Sigmoid colon (tissue), 7 donors: ENCODE results near the gene ATF4. TPM values are rescaled to one million over a fixed set of nuclear protein-coding genes. Genes with fewer than 3 reads are reported as not detected.

Experiments used
- DNase-seq: peaks from one replicate; pipeline ENCODE4 v3.0.0-alpha.2; 2019
- H3K27ac ChIP-seq, 4 donors: fragments of 200-600 bp; sonication (generic); one replicate each; pipeline ENCODE4 v1.5.1; 2016 to 2019; ENCODE audit warnings: mild to moderate bottlenecking in 1 of 4
- H3K27me3 ChIP-seq, 3 donors: fragments of 200-600 bp; sonication (generic); one replicate each; pipeline ENCODE4 v1.5.1; 2019; ENCODE audit warnings: mild to moderate bottlenecking in 1 of 3
- H3K36me3 ChIP-seq, 4 donors: fragments of 200-600 bp; sonication (generic); one replicate each; pipeline ENCODE4 v1.5.1; 2016 to 2019
- H3K4me1 ChIP-seq, 4 donors: fragments of 200-600 bp; sonication (generic); one replicate each; pipeline ENCODE4 v1.5.1; 2017 to 2019
- H3K4me3 ChIP-seq, 4 donors: fragments of 200-600 bp; sonication (generic); one replicate each; pipeline ENCODE4 v1.5.1; 2017 to 2019; ENCODE audit warnings: mild to moderate bottlenecking in 2 of 4, moderate library complexity in 1 of 4
- H3K9me3 ChIP-seq, 4 donors: fragments of 200-600 bp in 3 of 4; sonication (generic) in 3 of 4; one replicate each; pipeline versions ENCODE4 v1.5.1 to v1.6.1; 2013 to 2019
- CTCF ChIP-seq, 4 experiments: fragments of 450-650 bp in 3 of 4; fragments of 200-600 bp in 1 of 4; IDR thresholded peaks; one replicate each; pipeline ENCODE4 v1.5.1; 2016 to 2019; ENCODE audit warnings: antibody characterized with exemption in 4 of 4, mild to moderate bottlenecking in 3 of 4, moderate library complexity in 2 of 4
- EP300 ChIP-seq, 4 donors: sonication (generic); formaldehyde crosslinking; IDR thresholded peaks; one replicate each; pipeline ENCODE4 v1.6.1; 2017; ENCODE audit warnings: antibody characterized with exemption in 4 of 4
- POLR2A ChIP-seq, 2 donors: fragments of 450-650 bp; IDR thresholded peaks; one replicate each; pipeline ENCODE4 v1.6.1; 2016; ENCODE audit warnings: antibody characterized with exemption in 2 of 2, mild to moderate bottlenecking in 2 of 2, moderate library complexity in 2 of 2
- POLR2AphosphoS5 ChIP-seq, 4 donors: sonication (generic); formaldehyde crosslinking; IDR thresholded peaks; one replicate each; pipeline ENCODE4 v1.6.1; 2017; ENCODE audit warnings: antibody characterized with exemption in 4 of 4
- WGBS, 2 donors: extraction: QIAGEN DNeasy Blood & Tissue Kit; methylation state at CpG; one replicate each; pipeline ENCODE4 v1.1.7; 2013; 5-methylcytosine and 5-hydroxymethylcytosine counted together
- intact Hi-C: fragments of 100-400 bp; cut with DNase I; formaldehyde crosslinking; loops from one replicate; pipeline ENCODE4 v1.15.1; 2023
- polyA plus RNA-seq, 3 donors: library from polyadenylated mRNA; stranded (reverse); fragments of 200-250 nt; gene quantifications; one replicate each; pipeline ENCODE4 v1.2.3, GENCODE V29; 2013
- total RNA-seq, 4 donors: library from RNA; depleted of rRNA; stranded (reverse); fragments of >200 nt; gene quantifications; one replicate each; pipeline ENCODE4 v1.1.0, GENCODE V29; 2016
- donor health status: healthy with polysubstance abuse.
- donor health status: Bipolar disorder and iron deficiency.
- donor health status: healthy.

Gene ATF4
- total and polyA plus RNA-seq, 7 donors, result 423 to 651 (median 483) TPM

- intact Hi-C loops, result loop anchor here (5.0 kb wide), 2 partner anchors 172 to 652 kb away; partner anchors contain the start of gene CBX6
- Histone ChIP-seq H3K9me3 (no peaks in the 10 kb centered on the region), H3K27ac (peak overlapping the region; percentile 99 to 100 (median 99)), H3K27me3 (no peaks in the 10 kb centered on the region), H3K4me3 (peak overlapping the region in 3 of 4 donors; percentile 80 to 99 (median 93)), H3K36me3 (peaks cover 19 to 42% (median 31%) of the 10 kb centered on the region in 4 donors), H3K4me1 (peaks cover 2 to 73% (median 66%) of the 10 kb centered on the region in 4 donors)
- DNase-seq, result no peak
- 57 to 78% methylated on average over 13 of the region's 13 CpGs for WGBS, 2 donors
- TF ChIP-seq EP300 (IDR thresholded peaks at IDR 0.05), result no peak
- TF ChIP-seq POLR2AphosphoS5 (IDR thresholded peaks at IDR 0.05), result peak in 1 of 4 donors; percentile 10
- no peak for TF ChIP-seq POLR2A (IDR thresholded peaks at IDR 0.05)
Measured at GRCh38 chr22:39524089-39524752, 3.9 kb downstream of the ATF4 start.

GRCh38 chr22:39524753-39525657 is 4.6 kb downstream of the ATF4 start:
- Histone ChIP-seq H3K9me3 (no peaks in the 10 kb centered on the region), H3K36me3 (peaks cover 27 to 50% (median 33%) of the 10 kb centered on the region in 4 donors), H3K27me3 (no peaks in the 10 kb centered on the region), H3K4me1 (peaks cover 3 to 80% (median 72%) of the 10 kb centered on the region in 4 donors), H3K27ac (peak overlapping the region; percentile 99 to 100 (median 99)), H3K4me3 (peak overlapping the region in 1 of 4 donors; percentile 93)
- DNase-seq, result no peak
- intact Hi-C loops, result loop anchor here (5.0 kb wide), 4 partner anchors 128 to 653 kb away; partner anchors contain the start of genes CBX6, RPL3 and TAB1
- 80 to 86% methylated on average over 10 of the region's 10 CpGs for WGBS, 2 donors
- TF ChIP-seq CTCF (IDR thresholded peaks at IDR 0.05), result no peak
- no peak for TF ChIP-seq EP300 (IDR thresholded peaks at IDR 0.05)
- no peak for TF ChIP-seq POLR2A (IDR thresholded peaks at IDR 0.05)
- no peak for TF ChIP-seq POLR2AphosphoS5 (IDR thresholded peaks at IDR 0.05)

- no peak for DNase-seq
- WGBS, 2 donors, result 87 to 89% methylated on average over 4 of the region's 4 CpGs
- H3K4me1 ChIP-seq, result peaks cover 3 to 87% (median 78%) of the 10 kb centered on the region in 4 donors
- peak overlapping the region; percentile 99 to 100 (median 99) for H3K27ac ChIP-seq
- no peak overlapping the region for H3K4me3 ChIP-seq
- H3K27me3 ChIP-seq, result no peaks in the 10 kb centered on the region
- intact Hi-C loops, result loop anchor here (5.0 kb wide), 2 partner anchors 128 to 208 kb away; partner anchors contain the start of genes RPL3 and TAB1
- no peaks in the 10 kb centered on the region for H3K9me3 ChIP-seq
- no peak for TF ChIP-seq CTCF (IDR thresholded peaks at IDR 0.05)
- TF ChIP-seq POLR2AphosphoS5 (IDR thresholded peaks at IDR 0.05), result no peak
- TF ChIP-seq POLR2A (IDR thresholded peaks at IDR 0.05), result no peak
- no peak for TF ChIP-seq EP300 (IDR thresholded peaks at IDR 0.05)
- H3K36me3 ChIP-seq, result peaks cover 29 to 56% (median 33%) of the 10 kb centered on the region in 4 donors
Measured at GRCh38 chr22:39525658-39525975, 5.3 kb downstream of the ATF4 start.

- H3K27ac ChIP-seq, result peak overlapping the region; percentile 38 to 99 (median 86)
Measured at GRCh38 chr22:39526736-39527171, 6.4 kb downstream of the ATF4 start.

GRCh38 chr22:39527481-39527961 is 7.2 kb downstream of the ATF4 start:
- H3K4me3 ChIP-seq, result no peak overlapping the region
- peaks cover 16 to 39% (median 17%) of the 10 kb centered on the region in 4 donors for H3K36me3 ChIP-seq
- H3K9me3 ChIP-seq, result no peaks in the 10 kb centered on the region
- 18 to 60% methylated on average over 6 of the region's 6 CpGs for WGBS, 2 donors
- intact Hi-C loops, result loop anchor here (5.0 kb wide), 2 partner anchors 130 to 210 kb away; partner anchors contain the start of genes RPL3 and TAB1
- DNase-seq, result no peak
- peak overlapping the region; percentile 68 to 99 (median 86) for H3K27ac ChIP-seq
- TF ChIP-seq POLR2AphosphoS5 (IDR thresholded peaks at IDR 0.05), result no peak
- no peak for TF ChIP-seq POLR2A (IDR thresholded peaks at IDR 0.05)
- TF ChIP-seq EP300 (IDR thresholded peaks at IDR 0.05), result no peak
- TF ChIP-seq CTCF (IDR thresholded peaks at IDR 0.05), result no peak
- H3K27me3 ChIP-seq, result no peaks in the 10 kb centered on the region
- H3K4me1 ChIP-seq, result peaks cover 3 to 89% (median 84%) of the 10 kb centered on the region in 4 donors

More at GRCh38 chr22:39526736-39527171, 6.4 kb downstream of the ATF4 start:
- H3K27me3 ChIP-seq, result no peaks in the 10 kb centered on the region
- TF ChIP-seq POLR2A (IDR thresholded peaks at IDR 0.05) (no peak), EP300 (IDR thresholded peaks at IDR 0.05) (no peak), POLR2AphosphoS5 (IDR thresholded peaks at IDR 0.05) (no peak)
- no peaks in the 10 kb centered on the region for H3K9me3 ChIP-seq
- peaks cover 21 to 47% (median 25%) of the 10 kb centered on the region in 4 donors for H3K36me3 ChIP-seq
- 54 to 78% methylated on average over 4 of the region's 4 CpGs for WGBS, 2 donors
- no peak overlapping the region for H3K4me3 ChIP-seq
- DNase-seq, result no peak
- H3K4me1 ChIP-seq, result peaks cover 3 to 93% (median 86%) of the 10 kb centered on the region in 4 donors
- intact Hi-C loops, result loop anchor here (5.0 kb wide), 2 partner anchors 129 to 209 kb away; partner anchors contain the start of genes RPL3 and TAB1
